Endothelial cell of umbilical vein (primary cell): Measurements from ENCODE around the gene COQ9.

ENCODE experiments used
- EZH2 ChIP-seq: IDR thresholded peaks from 2 replicates; pipeline ENCODE4 v1.6.1; 2012; ENCODE audit warnings: borderline replicate concordance, low read depth, mild to moderate bottlenecking, moderate library complexity, low read length, inconsistent platforms; ENCODE audit not compliant: severe bottlenecking
- FOS ChIP-seq: IDR thresholded peaks from 2 replicates; pipeline ENCODE4 v1.6.1; 2011; ENCODE audit warnings: mild to moderate bottlenecking, low read length, moderate library complexity, borderline replicate concordance; ENCODE audit not compliant: insufficient read depth
- GATA2 ChIP-seq: IDR thresholded peaks from 2 replicates; pipeline ENCODE4 v1.7.0; 2011; ENCODE audit warnings: low read depth, mild to moderate bottlenecking, moderate library complexity, mixed read lengths, low read length; ENCODE audit not compliant: insufficient read length, insufficient read depth
- JUN ChIP-seq: IDR thresholded peaks from 2 replicates; pipeline ENCODE4 v1.6.1; 2011; ENCODE audit warnings: borderline replicate concordance, low read depth; ENCODE audit not compliant: insufficient read length, insufficient read depth
- MYC ChIP-seq: IDR thresholded peaks from one replicate; pipeline ENCODE4 v1.6.1; 2011; ENCODE audit warnings: mild to moderate bottlenecking, low read depth, low read length
- POLR2A ChIP-seq: IDR thresholded peaks from 2 replicates; pipeline ENCODE4 v1.6.1; 2012; ENCODE audit warnings: low read depth, mild to moderate bottlenecking, control low read depth, low read length
- POLR2AphosphoS5 ChIP-seq: IDR thresholded peaks from 2 replicates; pipeline ENCODE4 v1.6.1; 2012; ENCODE audit warnings: low read depth, mild to moderate bottlenecking, control low read depth, low read length, moderate library complexity; ENCODE audit not compliant: insufficient read depth
- TF ChIP-seq, protein P1 (sequence below), 2 donors: IDR thresholded peaks; 1 replicate in 1 of 2; 2 replicates in 1 of 2; pipeline ENCODE4 v1.5.1; 2011; ENCODE audit warnings: low read length in 2 of 2, mild to moderate bottlenecking in 2 of 2, moderate library complexity in 2 of 2, control low read depth in 1 of 2, inconsistent platforms in 1 of 2, low read depth in 1 of 2; ENCODE audit not compliant: insufficient read depth in 1 of 2; ENCODE audit errors: extremely low read depth in 1 of 2
- TF ChIP-seq, protein P2 (sequence below): IDR thresholded peaks from 2 replicates; pipeline ENCODE4 v1.6.1; 2011; ENCODE audit not compliant: insufficient read depth, insufficient read length

DNA sequence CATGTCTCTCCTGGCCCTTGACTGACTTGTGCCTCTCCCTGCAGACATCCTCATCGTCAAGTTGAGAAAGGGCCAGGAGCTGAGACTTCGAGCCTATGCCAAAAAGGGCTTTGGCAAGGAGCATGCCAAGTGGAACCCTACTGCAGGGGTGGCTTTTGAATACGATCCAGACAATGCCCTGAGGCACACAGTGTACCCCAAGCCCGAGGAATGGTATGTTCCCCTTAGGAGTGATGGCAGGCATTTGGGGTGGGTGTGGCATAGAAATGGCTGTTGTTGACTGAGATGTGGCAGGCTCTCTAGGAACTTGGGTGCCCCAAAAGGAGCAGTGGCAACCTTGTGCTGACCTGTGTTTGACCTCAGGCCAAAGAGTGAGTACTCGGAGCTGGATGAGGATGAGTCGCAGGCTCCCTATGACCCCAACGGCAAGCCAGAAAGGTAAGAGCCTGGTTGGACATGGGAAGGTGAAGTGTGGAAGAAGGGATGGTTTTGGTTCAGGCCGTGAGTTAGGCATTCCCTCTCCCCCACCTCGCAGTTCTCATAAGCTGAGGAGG lies 22.7 kb downstream of the COQ9 start:
- TF ChIP-seq, protein P1, sequence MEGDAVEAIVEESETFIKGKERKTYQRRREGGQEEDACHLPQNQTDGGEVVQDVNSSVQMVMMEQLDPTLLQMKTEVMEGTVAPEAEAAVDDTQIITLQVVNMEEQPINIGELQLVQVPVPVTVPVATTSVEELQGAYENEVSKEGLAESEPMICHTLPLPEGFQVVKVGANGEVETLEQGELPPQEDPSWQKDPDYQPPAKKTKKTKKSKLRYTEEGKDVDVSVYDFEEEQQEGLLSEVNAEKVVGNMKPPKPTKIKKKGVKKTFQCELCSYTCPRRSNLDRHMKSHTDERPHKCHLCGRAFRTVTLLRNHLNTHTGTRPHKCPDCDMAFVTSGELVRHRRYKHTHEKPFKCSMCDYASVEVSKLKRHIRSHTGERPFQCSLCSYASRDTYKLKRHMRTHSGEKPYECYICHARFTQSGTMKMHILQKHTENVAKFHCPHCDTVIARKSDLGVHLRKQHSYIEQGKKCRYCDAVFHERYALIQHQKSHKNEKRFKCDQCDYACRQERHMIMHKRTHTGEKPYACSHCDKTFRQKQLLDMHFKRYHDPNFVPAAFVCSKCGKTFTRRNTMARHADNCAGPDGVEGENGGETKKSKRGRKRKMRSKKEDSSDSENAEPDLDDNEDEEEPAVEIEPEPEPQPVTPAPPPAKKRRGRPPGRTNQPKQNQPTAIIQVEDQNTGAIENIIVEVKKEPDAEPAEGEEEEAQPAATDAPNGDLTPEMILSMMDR (IDR thresholded peaks at IDR 0.05; ENCODE audit: extremely low read depth in 1 of 2, insufficient read depth in 1 of 2, low read depth in 1 of 2, low read length in 2 of 2): no peak
- TF ChIP-seq POLR2AphosphoS5 (no peak), POLR2A (no peak), EZH2 (no peak), FOS (no peak), MYC (no peak), GATA2 (no peak), JUN (no peak)
- TF ChIP-seq, protein P2, sequence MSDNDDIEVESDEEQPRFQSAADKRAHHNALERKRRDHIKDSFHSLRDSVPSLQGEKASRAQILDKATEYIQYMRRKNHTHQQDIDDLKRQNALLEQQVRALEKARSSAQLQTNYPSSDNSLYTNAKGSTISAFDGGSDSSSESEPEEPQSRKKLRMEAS: no peak
